Testis (tissue), 3 donors: Measurements from ENCODE around the gene C14orf93. TPM values are rescaled to one million over a fixed set of nuclear protein-coding genes. Genes with fewer than 3 reads are reported as not detected.

Experiments used
- DNase-seq: peaks from one replicate; pipeline ENCODE4 v3.0.0-alpha.2; 2019
- H3K27ac ChIP-seq, 2 donors: fragments of 200-600 bp; sonication (generic); one replicate each; pipeline ENCODE4 v1.5.1; 2019
- H3K27me3 ChIP-seq: fragments of 200-600 bp; sonication (generic); one replicate; pipeline ENCODE4 v1.5.1; 2019
- H3K36me3 ChIP-seq: fragments of 200-600 bp; sonication (generic); one replicate; pipeline ENCODE4 v1.5.1; 2017; ENCODE audit warnings: low read depth; ENCODE audit errors: missing control alignments
- H3K4me1 ChIP-seq: fragments of 200-600 bp; sonication (generic); one replicate; pipeline ENCODE4 v1.5.1; 2019
- H3K4me3 ChIP-seq, 2 donors: fragments of 200-600 bp; sonication (generic); one replicate each; pipeline ENCODE4 v1.5.1; 2017 to 2019
- H3K9me3 ChIP-seq: fragments of 200-600 bp; sonication (generic); one replicate; pipeline ENCODE4 v1.5.1; 2017
- CTCF ChIP-seq, 3 experiments: fragments of 450-650 bp in 2 of 3; fragments of 200-600 bp in 1 of 3; sonication (generic) in 1 of 3; IDR thresholded peaks; one replicate each; pipeline ENCODE4 v1.5.1; 2016 to 2019; ENCODE audit warnings: antibody characterized with exemption in 3 of 3, mild to moderate bottlenecking in 2 of 3, moderate library complexity in 1 of 3
- POLR2A ChIP-seq: fragments of 450-650 bp; IDR thresholded peaks from one replicate; pipeline ENCODE4 v1.6.1; 2017; ENCODE audit warnings: antibody characterized with exemption, mild to moderate bottlenecking, moderate library complexity
- WGBS, 2 donors: methylation state at CpG; one replicate each; pipeline ENCODE4 v1.1.5; 2018; 5-methylcytosine and 5-hydroxymethylcytosine counted together
- intact Hi-C: fragments of 100-400 bp; cut with DNase I; formaldehyde crosslinking; loops from one replicate; pipeline ENCODE4 v1.15.1; 2023; ENCODE audit warnings: low total_unique reads
- polyA plus RNA-seq: library from polyadenylated mRNA; stranded (reverse); fragments of 350-450 nt; fragmentation: Illumina TruSeq; extraction: RNeasy Lipid Tissue Mini Kit (QIAGEN cat#74804); gene quantifications from one replicate; pipeline ENCODE4 v1.2.3, GENCODE V29; 2014; ENCODE audit warnings: low read depth, low replicate concordance; ENCODE audit not compliant: insufficient read depth
- total RNA-seq, 2 donors: library from RNA; depleted of rRNA; stranded (reverse); fragments of >200 nt; gene quantifications; one replicate each; pipeline ENCODE4 v1.2.3, GENCODE V29; 2016

C14orf93 gene
- total and polyA plus RNA-seq, 3 donors from 2014 or later, result 4.5 to 17.5 (median 12.5) TPM

- WGBS, 2 donors, result 83 to 94% methylated on average over 4 of the region's 4 CpGs
- H3K27ac ChIP-seq, result no peak overlapping the region
- no peak for TF ChIP-seq POLR2A
- no peak for TF ChIP-seq CTCF (IDR thresholded peaks at IDR 0.05)
- no peaks in the 10 kb centered on the region for H3K27me3 ChIP-seq
- no peak for DNase-seq
- no peak overlapping the region for H3K4me3 ChIP-seq
- intact Hi-C loops, result no loop called here
- H3K36me3 ChIP-seq, result no peaks in the 10 kb centered on the region
- no peaks in the 10 kb centered on the region for H3K4me1 ChIP-seq
- H3K9me3 ChIP-seq, result no peaks in the 10 kb centered on the region
Measured at GRCh38 chr14:22939684-22940083, 70.3 kb downstream of the C14orf93 start.

Other genes starting within 250 kb of the C14orf93 start
- 10 to 100 TPM; 61.7 to 79.8 TPM for gene OXA1L, start 243.5 kb downstream of the C14orf93 start, total RNA-seq
- 76.8 TPM for gene OXA1L, start 243.5 kb downstream of the C14orf93 start, polyA plus RNA-seq
- gene SLC7A7, start 194.7 kb downstream of the C14orf93 start, total RNA-seq, result 10 to 100 TPM; 22.2 to 34.7 TPM
- gene SLC7A7, start 194.7 kb downstream of the C14orf93 start, polyA plus RNA-seq, result 77.1 TPM
- gene MRPL52, start 180.3 kb downstream of the C14orf93 start, total RNA-seq, result 10 to 100 TPM; 31.1 to 47.0 TPM
- 77.0 TPM for gene MRPL52, start 180.3 kb downstream of the C14orf93 start, polyA plus RNA-seq
- gene MMP14, start 173.6 kb downstream of the C14orf93 start, total RNA-seq, result 10 to 100 TPM; 14.2 to 35.8 TPM
- gene MMP14, start 173.6 kb downstream of the C14orf93 start, polyA plus RNA-seq, result 54.6 TPM
- 10 to 100 TPM; 41.3 to 67.7 TPM for gene LRP10, start 138.4 kb downstream of the C14orf93 start, total RNA-seq
- gene LRP10, start 138.4 kb downstream of the C14orf93 start, polyA plus RNA-seq, result 58.2 TPM
- gene REM2, start 126.9 kb downstream of the C14orf93 start, total RNA-seq, result 1 to 10 TPM; 2.9 to 4.8 TPM
- 2.4 TPM for gene REM2, start 126.9 kb downstream of the C14orf93 start, polyA plus RNA-seq
- 100 to 1,000 TPM in 1 of 2 donors, 10 to 100 TPM in 1; 93.3 to 115 TPM for gene RBM23, start 91.0 kb downstream of the C14orf93 start, total RNA-seq
- 73.7 TPM for gene RBM23, start 91.0 kb downstream of the C14orf93 start, polyA plus RNA-seq
- gene PRMT5, start 80.8 kb downstream of the C14orf93 start, total RNA-seq, result 10 to 100 TPM; 62.4 to 76.8 TPM
- 73.9 TPM for gene PRMT5, start 80.8 kb downstream of the C14orf93 start, polyA plus RNA-seq
- gene HAUS4, start 53.1 kb downstream of the C14orf93 start, total RNA-seq, result 10 to 100 TPM; 26.4 to 30.5 TPM
- 22.4 TPM for gene HAUS4, start 53.1 kb downstream of the C14orf93 start, polyA plus RNA-seq
- gene AJUBA, start 27.6 kb downstream of the C14orf93 start, total RNA-seq, result 10 to 100 TPM; 11.3 to 11.9 TPM
- gene AJUBA, start 27.6 kb downstream of the C14orf93 start, polyA plus RNA-seq, result 12.8 TPM
- gene PSMB5, start 24.8 kb upstream of the C14orf93 start, total RNA-seq, result 100 to 1,000 TPM in 1 of 2 donors, 10 to 100 TPM in 1; 97.2 to 123 TPM
- 145 TPM for gene PSMB5, start 24.8 kb upstream of the C14orf93 start, polyA plus RNA-seq
- gene PSMB11, start 32.1 kb upstream of the C14orf93 start, total RNA-seq, result under 1 TPM; 0.12 to 0.31 TPM
- 0.20 TPM for gene PSMB11, start 32.1 kb upstream of the C14orf93 start, polyA plus RNA-seq
- gene CDH24, start 47.4 kb upstream of the C14orf93 start, total RNA-seq, result 10 to 100 TPM; 10.2 TPM
- 3.9 TPM for gene CDH24, start 47.4 kb upstream of the C14orf93 start, polyA plus RNA-seq
- gene ACIN1, start 85.0 kb upstream of the C14orf93 start, total RNA-seq, result 100 to 1,000 TPM; 209 to 216 TPM
- 151 TPM for gene ACIN1, start 85.0 kb upstream of the C14orf93 start, polyA plus RNA-seq
- 10 to 100 TPM; 17.7 to 26.9 TPM for gene C14orf119, start 85.4 kb upstream of the C14orf93 start, total RNA-seq
- 60.8 TPM for gene C14orf119, start 85.4 kb upstream of the C14orf93 start, polyA plus RNA-seq
- not detected for gene CIROP, start 94.8 kb upstream of the C14orf93 start, total RNA-seq
- gene CIROP, start 94.8 kb upstream of the C14orf93 start, polyA plus RNA-seq, result not detected
- gene CEBPE, start 109.1 kb upstream of the C14orf93 start, total RNA-seq, result under 1 TPM; 0.19 to 0.24 TPM
- gene CEBPE, start 109.1 kb upstream of the C14orf93 start, polyA plus RNA-seq, result not detected
- 10 to 100 TPM; 78.2 to 94.2 TPM for gene SLC7A8, start 173.5 kb upstream of the C14orf93 start, total RNA-seq
- gene SLC7A8, start 173.5 kb upstream of the C14orf93 start, polyA plus RNA-seq, result 73.5 TPM
- 10 to 100 TPM in 1 of 2 donors, 1 to 10 TPM in 1; 5.4 to 23.2 TPM for gene RNF212B, start 227.8 kb upstream of the C14orf93 start, total RNA-seq
- 18.3 TPM for gene RNF212B, start 227.8 kb upstream of the C14orf93 start, polyA plus RNA-seq